H1 (cell line): ENCODE data around the gene APOL6.

Experiments used
- CTCF ChIP-seq, 3 experiments: IDR thresholded peaks; 1 replicate in 2 of 3; 2 replicates in 1 of 3; pipeline versions ENCODE4 v1.5.1 to v1.6.1; 2011; ENCODE audit warnings: low read length in 3 of 3, mild to moderate bottlenecking in 3 of 3, inconsistent platforms in 2 of 3, low read depth in 1 of 3, moderate library complexity in 1 of 3; ENCODE audit not compliant: insufficient read depth in 1 of 3; ENCODE audit errors: control extremely low read depth in 1 of 3
- EZH2 ChIP-seq: fragments of 200-600 bp; sonication (generic); IDR thresholded peaks from 2 replicates; pipeline ENCODE4 v1.7.1; 2012; ENCODE audit warnings: low read depth, mild to moderate bottlenecking, moderate library complexity, low read length, inconsistent platforms; ENCODE audit not compliant: severe bottlenecking
- GABPA ChIP-seq: IDR thresholded peaks from 2 replicates; pipeline ENCODE4 v1.6.1; 2011; ENCODE audit warnings: mild to moderate bottlenecking, low read length, moderate library complexity, borderline replicate concordance; ENCODE audit not compliant: insufficient read depth
- TCF12 ChIP-seq: IDR thresholded peaks from 2 replicates; pipeline ENCODE4 v1.6.1; 2011; ENCODE audit warnings: low read depth, mild to moderate bottlenecking, low read length

GRCh38 chr22:35717572-35717971 lies 69.3 kb downstream of the APOL6 start, which contains the start of gene APOL5:
- TF ChIP-seq EZH2 (no peak), TCF12 (no peak), CTCF (IDR thresholded peaks at IDR 0.05; ENCODE audit: control extremely low read depth in 1 of 3, insufficient read depth in 1 of 3, low read depth in 1 of 3, low read length in 3 of 3) (no peak), GABPA (no peak)
